ENCODE results near the gene ALOX12B.
"Not testable (repeated sequence)": the region's sequence is repeated elsewhere in the genome, so short reads cannot be mapped to it uniquely, and the experiment has no call there.

Gene ALOX12B

DNA sequence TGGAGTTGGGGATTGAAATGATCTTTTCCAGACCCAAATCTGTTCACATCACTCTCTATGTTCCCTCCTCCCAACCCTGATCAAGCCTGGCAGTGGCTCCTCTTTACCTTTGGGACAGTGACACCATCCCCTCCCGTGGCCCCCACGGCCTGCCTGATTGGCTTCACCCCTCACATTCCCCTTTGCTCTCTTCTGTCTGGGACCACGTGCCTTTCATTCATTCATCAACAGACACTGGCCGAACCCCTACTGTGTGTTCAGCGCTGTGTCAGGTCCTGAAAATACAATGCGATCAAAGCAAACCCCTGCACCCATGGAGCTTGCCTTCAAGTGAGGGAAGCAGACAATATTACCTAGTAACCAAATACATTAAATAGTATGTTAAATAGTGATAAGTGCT lies 2.2 kb upstream of the ALOX12B start:
- DNase-seq, result no peak

DNA sequence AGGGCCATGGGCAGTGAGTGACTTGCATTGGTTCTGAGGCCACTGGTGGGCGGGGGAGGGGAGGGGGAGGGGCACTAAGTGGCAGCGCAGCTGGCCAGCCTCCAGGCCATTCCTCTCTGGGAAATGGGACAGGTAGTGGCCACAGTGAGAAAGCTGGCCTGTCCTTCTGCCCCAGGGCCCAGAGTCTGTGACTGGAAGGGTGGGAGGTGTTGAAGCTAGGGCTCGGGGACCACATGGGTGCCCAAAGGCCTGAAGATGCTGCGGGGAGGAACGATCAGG lies 375 bp upstream of the ALOX12B start:
- DNase-seq, result no peak

DNA sequence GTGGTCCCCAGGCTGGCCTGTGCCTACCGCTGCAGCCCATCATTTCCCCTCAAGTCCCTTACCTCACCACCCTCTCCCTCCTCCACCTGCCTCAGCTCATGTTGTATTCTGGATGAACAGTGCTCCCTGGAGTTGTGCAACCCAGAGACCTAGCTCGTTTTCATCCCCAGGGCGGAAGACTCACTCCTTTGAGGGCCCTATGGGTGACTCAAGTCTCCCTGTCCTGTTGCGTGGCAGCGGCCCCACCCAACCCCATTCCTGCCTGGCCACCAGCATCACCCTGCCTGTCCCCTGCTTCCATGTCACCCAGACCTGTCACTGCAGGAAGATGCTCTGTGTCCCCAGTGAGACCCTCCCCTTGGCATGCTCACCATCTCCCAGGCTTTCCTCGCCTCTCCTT lies 3.3 kb downstream of the ALOX12B start:
- DNase-seq, result no peak

DNA sequence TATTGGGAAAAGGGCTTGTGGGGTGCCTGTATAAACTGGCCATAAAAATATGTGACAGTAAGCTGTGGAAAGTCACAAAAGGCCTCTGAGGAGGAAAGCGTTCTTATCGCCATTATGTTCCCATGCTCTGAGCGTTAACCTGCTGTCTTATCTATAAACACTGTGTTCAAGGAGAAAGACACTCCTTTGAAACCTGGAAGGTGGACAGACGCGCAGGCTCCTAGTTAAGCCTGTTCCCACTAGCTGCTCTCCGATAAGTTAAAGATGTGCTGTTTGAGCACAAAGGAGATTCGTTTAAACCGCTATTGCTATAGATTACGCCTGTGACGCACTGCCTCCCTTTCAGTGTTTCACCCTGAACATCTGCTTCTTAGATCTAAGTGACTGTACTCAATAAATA lies 5.2 kb downstream of the ALOX12B start:
- no peak for DNase-seq

DNA sequence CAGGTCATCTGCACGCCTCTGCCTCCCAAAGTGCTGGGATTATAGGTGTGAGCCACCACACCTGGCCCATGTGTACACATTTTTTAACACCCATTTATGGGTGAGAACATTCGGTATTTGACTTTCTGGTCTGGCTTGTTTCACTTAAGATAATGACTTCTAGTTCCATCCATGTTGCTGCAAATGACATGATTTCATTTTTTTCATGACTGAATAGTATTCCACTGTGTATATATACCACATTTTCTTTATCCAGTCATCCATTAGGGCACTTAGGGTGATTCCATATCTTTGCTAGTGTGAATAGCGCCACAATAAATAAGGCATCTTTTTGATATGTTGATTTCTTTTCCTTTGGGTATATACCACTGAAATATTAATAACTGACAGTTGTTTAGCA lies 5.6 kb downstream of the ALOX12B start:
- no peak for DNase-seq

DNA sequence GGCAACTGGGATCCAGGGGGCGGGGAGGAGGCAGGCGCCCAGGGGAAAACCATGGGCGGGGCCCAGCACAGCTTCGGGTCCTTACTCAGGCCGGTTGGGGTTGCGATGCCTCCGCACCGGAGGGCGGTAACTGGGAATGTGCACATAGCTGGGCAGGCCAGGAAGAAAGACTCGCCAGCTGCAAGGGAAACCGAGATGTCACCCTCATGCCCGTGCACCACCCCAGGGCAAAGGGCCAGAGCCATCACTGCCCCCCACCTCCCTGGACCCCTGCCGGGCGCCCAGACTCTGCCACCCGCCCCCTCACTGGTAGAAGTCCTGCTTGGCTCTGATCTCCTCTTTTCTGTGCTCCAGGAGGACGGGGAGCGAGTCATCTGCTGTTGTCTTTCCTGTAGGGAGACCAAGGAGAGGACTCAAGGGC lies 6.7 kb downstream of the ALOX12B start:
- no peak for DNase-seq

DNA sequence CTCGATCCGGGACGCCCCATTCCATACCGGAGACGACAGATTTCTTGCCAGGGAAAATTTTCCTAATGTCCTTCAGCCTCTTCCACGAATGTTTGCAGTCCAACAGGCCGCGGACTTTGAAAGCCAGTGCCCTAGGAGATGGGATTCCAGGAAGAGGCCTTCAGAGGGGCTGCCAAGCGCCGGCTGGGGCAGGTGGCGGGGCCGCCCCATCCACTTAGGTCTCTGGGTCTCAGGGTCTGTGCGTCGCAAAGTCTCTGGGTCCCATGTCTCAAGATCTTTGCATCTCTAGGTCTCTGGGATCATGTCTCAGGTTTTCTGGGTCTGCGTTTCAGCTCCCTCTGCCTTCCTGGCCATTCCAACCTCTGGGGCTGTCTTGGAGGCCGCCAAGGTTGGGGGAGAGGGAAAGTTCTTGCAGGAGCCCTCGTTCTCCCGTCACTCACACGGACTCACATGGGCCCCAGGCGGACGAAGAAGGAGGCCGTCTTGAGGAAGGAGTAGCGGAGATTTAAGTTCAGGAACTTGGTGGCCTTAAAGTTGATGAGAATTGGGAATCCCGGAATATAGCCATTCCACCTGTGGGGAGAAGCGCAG lies 7.2 kb downstream of the ALOX12B start:
- no peak for DNase-seq

DNA sequence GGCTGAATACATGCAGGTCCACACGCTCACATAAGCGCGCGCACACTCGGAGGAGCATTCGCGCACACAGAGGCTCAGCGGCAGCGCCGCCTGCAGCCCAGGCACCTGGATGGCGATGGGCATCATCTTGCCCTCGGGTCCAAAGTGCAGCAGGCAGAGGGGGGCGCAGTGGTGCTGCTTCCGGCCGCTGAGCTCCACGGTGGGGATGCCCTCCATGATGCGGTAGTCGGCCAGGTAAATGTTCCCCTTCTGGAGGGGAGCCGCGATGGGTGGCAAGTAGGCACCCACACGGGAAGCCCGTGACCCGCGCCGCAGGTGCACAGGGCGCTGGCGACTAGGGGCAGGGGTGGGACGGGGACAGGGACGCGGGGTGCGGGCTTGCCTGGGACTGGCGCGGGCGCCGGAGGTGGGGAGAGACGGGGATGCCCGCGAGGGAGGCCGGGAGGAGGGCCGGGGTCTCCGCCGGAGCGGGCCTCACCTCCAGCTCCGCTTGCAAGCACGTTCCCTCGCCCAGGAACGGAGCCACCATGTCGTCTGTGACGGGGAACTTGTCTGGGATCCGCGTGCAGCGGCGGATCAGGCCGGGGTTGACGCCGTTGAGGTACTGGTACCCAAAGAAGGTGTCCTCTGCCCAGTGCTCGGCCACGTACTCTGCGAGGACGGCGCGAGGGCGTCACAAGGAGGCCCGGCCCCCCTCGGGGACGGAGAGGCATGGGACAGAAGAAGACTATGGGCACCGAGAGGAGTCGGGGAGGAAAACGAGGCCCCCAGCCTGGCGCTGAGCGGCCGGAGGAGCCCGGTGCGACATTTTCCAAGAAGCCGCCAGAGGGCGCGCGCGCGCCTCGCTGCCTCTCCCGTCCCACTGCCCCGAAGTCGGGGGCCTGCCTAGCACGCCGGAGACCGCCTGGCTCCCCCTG lies 8.0 kb downstream of the ALOX12B start:
- DNase-seq, result peak in 40 of 51 donors; percentile 20 to 81 (median 49)

DNA sequence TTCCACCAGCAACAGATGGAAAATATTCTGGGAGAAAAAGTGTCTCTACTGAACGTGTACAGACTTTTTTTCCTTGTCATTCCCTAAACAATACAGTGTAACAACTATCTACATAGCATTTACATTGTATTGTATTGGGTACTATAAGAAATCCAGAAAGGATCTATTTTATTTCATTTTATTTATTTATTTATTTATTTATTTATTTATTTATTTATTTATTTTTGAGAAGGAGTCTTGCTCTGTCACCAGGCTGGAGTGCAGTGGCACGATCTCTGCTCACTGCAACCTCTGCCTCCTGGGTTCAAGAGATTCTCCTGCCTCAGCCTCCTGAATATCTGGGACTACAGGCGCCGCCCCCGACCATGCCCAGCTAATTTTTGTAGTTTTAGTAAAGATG lies 9.6 kb downstream of the ALOX12B start:
- not testable (repeated sequence) for DNase-seq

DNA sequence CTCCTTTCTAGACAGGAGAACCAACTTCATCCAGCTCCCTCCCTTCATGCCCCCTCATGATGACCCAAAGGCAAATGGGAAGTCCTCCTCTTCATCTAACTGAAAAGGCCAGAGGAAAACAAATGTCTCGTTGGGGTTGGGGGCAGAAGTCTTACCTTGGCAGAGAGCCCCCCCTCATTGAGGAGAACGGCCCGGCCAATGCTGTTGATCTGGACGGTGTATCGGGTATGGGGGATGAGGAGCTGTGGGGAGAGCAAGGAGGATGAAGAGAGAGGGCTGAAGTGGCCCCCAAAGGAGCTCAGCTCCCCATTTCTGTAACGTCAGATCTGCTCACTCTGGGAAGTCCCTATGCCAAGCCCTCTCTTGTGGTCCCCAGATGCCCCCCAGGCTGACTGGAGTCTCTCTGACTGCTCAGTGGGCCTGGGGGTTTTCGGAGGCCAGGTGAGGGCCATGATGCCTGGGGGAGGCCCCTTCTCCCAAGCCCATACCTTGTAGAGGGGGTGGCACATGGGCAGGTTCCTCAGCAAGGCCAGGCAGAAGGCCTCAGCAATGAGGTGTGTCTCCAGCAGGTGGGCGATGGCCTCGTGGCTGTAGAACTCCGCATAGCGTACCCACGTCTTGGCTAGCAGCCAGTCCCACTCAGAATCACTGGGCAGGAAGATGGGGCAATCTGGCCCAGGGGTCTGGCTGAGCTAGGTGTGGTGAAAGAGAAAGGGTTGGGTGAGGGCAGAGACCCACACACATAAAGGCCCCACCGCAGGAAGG lies 10.8 kb downstream of the ALOX12B start:
- no peak for DNase-seq

DNA sequence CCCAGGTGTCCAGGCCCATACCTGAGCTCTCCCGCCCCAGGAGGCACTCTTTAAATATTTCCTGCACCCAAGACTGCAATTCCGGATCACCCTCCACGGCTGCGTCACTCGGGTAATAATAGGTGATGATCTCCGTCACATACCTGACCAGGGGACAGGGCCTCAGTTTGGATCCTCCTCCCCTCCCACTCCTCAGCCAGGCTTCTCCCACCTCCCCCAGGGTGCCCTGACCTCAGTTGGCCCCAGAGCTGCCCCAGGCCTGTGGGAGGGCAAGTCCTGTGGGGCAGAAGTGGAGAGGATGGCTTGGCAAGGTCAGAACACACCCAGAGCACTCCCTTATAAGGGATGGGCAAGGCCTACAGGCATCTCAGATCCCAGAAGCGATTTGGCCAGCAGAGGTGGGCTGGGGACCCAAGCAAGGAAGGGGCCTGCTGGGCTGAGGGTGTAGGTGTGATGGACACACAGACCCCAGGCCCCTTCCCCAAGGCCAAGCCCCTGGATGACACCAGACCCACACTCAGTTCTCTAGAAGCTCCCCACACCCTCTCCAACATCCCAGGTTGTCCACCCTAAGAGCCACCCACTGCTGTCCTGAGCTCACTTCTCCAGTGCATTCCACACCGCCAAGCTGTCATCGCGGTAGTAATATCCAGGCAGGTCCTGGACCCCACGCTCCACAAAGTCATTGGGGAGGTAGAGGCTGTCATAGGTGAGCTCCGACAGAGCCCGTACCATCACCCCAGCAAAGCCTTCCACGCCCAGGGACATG lies 11.8 kb downstream of the ALOX12B start:
- DNase-seq, result no peak

DNA sequence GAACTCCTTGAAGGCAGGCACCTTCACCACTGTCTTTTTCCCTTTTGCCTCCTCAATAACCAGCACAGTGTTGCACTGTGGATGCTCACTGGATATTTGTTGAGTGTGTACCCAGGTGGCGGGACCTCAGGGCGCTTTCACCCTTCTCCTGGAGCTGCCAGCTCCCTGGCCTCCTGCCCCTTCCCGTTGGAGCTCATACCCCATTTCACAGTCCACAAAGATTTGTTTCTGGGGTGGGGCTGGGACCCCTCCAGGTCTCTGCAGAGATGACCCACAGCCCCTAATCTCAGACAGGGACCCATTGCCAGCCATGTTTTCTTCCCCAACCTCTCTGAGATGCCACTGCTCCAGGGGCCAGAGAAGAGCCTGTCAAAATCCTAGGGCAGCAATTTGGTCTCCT lies 12.4 kb downstream of the ALOX12B start:
- no peak for DNase-seq

DNA sequence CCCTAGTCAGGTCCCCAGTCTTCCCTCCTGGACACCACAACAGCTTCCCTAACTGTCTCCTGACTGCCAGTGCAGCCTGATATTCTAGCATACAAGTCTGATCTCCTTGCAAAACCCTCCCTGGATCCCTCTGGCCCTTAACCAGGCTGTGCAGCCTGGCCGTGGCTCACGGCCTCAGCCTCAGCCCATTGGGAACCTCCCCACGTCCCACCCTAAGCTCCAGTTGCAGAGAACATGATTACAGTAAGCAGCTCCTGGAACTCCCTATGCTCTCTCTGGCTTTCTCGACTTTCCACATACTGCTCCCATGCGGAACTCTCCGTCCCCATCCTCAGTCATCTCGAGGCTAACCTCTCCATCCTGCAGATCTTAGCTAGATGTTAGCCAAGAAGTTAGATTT lies 13.0 kb downstream of the ALOX12B start:
- no peak for DNase-seq

DNA sequence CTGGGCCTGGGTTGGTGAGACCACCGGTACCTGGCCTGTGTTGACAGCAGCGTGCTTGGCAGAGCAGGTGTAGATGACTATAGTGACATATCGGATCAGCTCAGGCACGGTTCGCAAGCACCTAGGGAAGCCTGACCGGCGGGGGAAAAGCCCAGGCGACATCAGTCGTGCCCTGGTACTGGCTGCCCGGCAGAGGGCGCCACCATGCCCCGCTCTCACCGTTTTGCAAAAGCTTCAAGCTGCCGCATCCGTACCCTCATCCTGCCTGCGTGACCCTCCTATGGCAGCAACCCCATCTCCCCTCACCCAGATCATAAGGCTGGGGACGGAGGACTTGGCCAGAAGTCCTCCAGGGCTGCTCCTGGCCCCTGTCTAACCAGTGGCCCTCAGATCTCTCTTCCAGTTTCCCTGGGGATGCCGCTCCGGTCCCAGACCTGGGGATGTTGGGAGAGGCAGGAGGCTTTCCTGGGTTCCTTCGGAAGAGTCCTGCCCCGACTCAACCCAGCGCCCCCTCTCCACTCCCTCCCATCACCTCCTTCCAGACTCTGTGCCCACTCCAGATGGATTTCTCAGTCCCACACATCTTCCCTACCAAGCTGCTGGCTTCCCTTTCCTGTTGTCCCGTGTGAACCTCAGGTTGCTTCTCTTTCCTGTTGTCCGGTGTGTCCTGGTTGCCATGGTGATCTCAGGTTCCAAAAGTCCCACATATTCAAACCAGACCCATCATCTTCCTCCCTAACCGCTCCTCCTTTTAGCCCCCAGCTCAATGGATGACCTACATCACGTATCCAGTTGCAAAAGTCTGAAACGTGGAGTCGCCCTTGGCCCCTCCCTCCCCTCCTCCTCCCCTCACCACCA lies 13.7 kb downstream of the ALOX12B start:
- peak in 25 of 51 donors; percentile 5 to 62 (median 18) for DNase-seq

DNA sequence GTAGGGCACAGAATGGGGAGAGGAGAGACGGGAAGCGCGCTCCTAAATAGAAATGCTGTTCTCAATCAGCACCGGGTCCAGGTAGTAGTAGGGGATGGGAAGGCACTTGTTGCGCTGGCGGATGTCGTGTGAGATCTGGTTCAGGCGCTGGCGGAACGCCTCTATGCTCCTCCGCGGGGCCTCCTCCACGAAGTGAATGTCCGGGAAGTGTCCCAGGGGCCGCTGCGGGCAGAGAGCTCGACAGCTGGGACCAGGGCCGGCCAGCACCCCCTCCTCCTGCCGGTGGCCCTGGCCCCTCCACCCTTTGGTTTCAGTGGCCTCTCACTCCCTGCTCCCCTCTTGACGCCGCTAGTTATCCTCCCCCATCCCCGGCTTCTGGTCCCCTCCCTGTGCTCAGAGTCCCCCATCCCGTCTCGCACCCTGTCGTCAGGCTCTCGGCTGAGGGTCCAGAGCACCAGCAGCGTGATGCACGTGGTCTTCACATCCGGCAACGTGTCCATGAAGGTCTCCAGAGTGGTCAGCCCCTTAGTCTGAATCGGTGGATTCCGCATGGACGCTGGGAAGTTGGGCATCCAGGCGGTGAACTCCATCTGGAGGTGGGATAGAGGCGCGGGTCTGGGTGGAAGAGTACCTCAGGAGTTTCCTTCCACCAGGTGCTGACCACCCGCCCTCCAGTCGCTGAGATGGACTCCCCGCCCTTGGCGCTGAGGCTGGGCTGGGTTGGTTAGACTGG lies 14.6 kb downstream of the ALOX12B start:
- DNase-seq, result no peak

DNA sequence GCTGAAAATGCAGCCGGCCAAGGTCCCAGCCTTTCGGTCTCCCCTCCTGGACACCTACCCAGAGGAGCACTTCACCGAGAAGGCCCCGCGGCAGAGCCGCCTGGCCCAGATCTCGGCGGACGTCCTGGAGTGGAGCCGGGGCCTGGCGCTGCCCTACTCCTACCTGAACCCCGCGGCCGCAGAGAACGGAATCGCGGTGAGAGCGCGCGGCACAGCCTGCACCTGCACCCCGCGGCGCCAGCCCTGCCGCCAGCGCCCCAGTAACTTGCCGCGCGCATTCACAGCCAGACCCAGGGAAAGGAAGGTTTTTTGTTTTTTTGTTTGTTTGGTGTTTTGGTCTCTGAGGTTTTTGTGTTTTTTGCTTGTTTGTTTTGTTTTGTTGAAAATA lies 15.2 kb downstream of the ALOX12B start:
- no peak for DNase-seq

DNA sequence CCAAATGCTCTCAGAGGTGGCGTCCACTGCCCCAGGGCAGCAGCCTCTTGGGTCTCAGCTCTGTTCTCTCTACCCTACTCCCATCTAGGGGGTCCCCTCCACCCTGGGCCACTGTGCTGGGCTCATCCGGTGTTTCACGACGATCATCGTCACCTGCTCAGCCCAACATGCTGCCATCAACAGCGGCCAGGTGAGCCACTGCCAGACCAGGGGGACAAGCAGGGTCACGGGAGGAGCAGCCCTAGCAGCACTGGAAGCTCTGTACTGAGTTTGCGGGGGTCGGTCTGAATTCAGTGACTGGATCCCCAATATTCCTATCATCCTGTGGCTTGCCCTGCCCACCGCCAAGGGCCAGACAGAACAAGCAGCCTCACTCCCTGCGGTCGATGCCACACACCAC lies 16.0 kb downstream of the ALOX12B start:
- no peak for DNase-seq

DNA sequence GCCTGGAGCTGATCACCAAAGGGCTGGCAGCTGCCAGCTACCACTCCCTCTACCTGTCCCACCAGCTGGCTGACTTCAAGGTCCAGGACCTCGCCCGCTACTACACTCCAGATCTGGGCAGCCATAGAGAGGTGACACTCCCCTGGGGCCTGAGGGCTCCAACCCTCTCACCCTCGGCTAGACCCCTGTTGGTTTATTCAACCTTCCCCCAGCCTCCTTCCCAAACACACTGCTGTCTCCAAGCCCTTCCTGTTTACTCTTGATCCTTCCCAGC lies 18.0 kb downstream of the ALOX12B start:
- no peak for DNase-seq

DNA sequence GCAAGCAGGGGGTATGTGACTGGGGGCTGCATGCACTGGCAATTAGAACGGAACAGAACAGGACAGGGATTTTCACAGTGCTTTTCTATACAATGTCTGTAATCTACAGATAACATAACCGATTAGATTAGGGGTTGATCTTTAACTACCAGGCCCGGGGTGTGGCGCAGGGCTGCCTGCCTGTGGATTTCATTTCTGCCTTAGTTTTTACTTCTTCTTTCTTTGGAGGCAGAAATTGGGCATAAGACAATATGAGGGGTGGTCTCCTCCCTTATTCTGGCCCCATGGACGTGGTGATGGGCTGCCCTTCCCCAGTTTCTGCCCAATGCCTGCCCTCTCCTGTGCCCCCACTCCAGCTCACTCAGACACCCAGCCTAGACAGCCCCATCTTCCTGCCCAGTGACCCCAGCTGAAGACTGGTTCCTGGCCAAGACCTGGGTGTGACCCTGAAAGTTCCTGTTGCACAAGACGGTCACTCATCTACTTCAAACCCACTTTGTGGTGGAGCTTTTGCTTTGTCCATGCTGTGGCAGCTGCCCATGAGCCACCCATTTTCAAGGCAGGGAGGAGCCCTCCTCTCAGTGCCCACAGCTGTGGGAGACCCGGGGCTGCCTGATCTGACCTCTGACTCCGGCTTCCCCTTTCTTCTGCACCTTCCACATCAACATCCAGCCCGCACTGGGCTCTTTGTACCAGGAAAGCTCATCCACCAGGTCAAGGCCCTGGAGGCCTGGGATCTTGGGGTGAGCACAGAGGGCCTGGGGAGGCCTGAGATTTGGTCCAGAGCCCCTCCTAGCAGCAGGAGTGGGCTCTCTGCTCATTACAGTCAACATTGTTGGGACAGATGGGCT lies 18.6 kb downstream of the ALOX12B start:
- DNase-seq, result no peak

DNA sequence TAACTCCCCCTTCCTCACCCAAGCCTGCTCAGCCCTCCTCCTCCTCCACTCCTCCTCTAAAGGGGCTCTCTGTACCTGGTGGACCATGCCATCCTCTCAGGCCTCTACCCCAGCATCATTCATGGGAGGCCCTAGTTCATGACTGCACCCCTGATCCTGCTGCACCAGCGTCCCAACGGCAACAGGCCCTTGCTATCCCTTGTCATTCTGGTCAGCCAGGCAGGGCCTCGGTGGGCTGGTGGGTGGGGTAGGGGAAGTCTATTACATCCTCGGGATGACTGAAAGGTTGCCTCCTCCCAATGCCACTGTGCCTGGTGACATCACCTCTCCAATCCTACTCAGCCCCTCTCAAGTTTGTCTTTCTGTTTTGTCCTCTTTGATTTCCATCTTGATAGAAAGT lies 19.7 kb downstream of the ALOX12B start:
- no peak for DNase-seq
